Hematopoietic multipotent progenitor cell (in vitro differentiated cells): ENCODE measurements around the gene BRPF1. TPM values are rescaled to one million over a fixed set of nuclear protein-coding genes. Genes with fewer than 3 reads are reported as not detected.
A peak's percentile ranks its signal among the peaks of the same experiment; 100 is the strongest.

Experiments used
- DNase-seq, 3 donors: peaks; one replicate each; pipeline ENCODE4 v3.0.0-alpha.2; 2011 to 2015; ENCODE audit warnings: low read depth in 2 of 3, low spot score in 2 of 3
- total RNA-seq: library from RNA; depleted of rRNA; stranded (reverse); fragments of >200 nt; gene quantifications from one replicate; pipeline ENCODE4 v1.2.3, GENCODE V29; 2012

BRPF1 gene
- total RNA-seq, 1 donor: 62.2 TPM

DNA sequence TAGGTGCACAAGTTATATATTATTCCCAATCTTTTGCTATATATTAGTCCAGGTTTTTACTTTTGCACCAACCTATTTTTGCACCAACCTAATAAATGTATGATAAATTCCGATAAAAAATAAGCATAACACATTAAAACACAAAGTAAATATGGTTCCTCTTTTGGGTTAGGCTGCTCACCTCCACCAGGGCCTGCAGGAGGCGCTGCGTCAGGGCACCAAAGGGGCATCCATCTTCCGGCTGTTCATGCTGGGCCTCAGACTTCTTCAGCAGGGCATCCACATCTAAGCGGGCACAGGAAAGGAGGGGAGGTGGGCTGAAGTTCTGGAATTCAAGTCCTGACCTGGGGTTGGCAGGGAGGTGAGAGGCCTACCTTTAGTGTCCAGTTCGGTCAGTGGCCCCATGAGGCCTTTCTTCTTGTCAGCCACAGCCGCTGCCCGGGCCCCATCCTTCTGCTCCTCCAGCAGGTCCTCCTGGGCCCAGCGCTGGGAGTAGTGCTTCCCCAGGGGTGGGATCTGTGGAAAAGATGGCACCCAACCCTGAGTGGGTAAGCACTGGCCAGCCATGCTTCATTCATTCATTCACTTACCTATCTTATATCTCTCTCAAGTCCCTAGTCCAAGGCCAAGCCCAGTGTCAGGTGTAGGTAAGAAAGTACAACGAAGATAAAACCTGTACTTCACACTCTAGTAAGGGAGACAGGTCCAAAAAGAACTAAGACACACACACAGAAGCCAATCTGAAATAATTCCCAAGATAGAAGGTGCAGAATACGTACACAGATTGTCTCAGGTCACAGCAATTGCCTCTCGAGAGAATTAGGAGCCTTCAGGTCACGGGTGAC lies 55.5 kb downstream of the BRPF1 start:
- DNase-seq: peak in 1 of 3 donors; percentile 37

DNA sequence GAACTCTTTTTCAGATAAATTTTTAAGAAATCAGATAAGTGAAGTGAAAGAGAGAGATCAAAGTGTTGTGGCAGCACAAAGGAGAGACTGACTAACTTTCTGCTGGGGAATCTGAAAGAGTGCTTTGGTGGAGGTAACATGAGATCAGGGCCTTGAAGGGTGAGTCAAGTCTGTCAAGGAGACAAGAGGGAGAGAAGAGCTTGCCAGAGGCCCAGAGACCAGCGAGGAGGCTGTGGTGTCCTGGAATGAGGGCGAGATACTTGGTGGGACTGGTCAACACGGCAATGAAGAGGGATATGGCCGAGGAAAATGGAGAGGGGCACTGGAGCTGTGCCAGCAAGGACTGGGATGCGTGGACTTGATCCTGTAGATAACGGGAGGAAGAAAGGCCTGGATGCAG lies 56.2 kb downstream of the BRPF1 start:
- DNase-seq: no peak

DNA sequence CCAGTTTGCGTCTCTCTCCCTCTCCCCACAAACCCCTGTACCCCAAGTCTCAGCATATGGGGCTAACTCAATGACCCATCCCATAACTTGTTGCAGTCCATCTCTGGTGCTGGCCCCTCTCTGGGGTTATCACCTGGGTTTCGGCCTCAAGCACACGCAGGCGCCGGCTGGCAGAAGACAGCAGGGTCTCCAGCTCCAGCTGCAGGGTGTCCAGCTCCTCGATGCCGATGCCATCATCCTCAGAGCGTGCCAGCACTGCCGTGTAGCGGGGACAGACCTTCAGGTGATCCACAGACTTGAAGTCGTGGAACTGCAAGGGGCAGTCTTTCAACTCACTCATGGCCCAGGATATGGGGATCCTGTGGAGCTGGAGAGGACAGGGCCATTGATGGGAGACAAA lies 59.6 kb downstream of the BRPF1 start:
- DNase-seq: no peak

DNA sequence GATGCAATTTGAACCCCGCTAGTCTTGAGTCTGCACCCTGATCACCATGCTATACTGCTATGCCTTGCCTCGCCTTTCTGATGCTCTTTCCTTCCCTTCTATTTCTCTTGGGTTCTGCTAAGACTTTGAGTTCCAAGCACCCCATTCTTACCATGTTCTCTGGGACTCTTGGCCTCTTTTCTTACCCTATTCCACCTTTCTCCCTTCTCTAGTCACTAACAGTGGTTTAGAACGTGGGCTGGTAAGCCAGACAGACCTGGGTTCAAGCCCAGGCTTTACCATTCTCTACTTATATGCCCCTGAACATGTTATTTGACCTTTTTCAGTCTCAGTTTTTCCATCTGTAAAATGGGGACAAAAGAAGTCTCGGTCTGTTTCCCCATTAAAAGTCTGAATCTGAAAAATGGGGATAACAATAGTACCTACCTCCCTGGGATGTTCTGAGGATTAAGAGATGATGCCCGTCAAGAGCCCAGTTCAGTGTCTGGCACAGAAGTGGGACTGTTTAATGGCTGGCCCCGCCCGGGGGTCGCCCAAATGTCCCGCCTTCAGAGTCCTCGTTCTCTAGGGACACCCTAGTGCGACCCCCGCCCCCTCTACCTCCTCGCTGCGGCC lies 60.4 kb downstream of the BRPF1 start:
- DNase-seq: no peak

DNA sequence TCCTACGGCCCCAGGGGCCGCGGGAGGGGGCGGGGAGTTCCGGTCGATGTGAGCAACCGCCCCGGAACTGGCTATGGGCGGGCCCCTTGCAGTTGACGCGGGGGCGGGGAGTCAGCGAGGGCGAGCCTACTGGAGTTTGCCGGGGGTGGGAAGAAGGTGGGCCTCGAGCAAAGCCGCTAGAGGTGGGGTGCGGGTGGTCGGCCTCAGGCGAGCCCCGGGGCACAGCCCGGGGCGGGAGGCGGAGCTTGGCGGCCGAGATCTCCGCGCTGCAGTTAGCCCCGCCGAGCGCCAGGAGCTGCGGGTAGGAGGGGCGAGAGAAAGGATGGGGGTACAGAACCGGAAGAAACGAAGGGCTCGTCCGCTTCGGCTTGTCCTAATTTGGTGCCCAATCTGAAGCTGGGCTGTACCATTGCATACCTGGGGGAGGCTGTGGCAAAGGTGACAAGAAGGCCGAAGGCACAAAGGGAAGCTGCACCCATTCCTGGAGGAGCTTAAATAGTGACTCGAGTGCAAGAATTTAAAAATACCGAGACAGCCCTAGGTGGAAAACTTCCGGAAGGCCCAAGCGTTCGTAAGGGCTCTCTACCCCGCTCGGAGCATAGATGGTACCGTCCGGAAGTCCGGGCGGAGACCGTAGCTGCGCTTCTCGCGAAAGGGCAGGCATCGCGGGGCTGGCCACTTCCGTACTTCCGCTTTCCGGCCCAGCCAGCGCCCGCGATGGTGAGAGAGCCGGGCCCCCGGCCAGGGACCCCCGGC lies 61.0 kb downstream of the BRPF1 start, which contains the start of the genes ARPC4 and TADA3:
Gene ARPC4 (plus strand): TSS at position 678 of the 756 bp plus-strand sequence. CDS start 40 bp downstream, at position 718.
Gene TADA3 (minus strand): TSS at position 69 of the 756 bp plus-strand sequence. CDS start 1,007 bp downstream, outside the sequence.
- DNase-seq: peak; percentile 93 to 98 (median 97)

DNA sequence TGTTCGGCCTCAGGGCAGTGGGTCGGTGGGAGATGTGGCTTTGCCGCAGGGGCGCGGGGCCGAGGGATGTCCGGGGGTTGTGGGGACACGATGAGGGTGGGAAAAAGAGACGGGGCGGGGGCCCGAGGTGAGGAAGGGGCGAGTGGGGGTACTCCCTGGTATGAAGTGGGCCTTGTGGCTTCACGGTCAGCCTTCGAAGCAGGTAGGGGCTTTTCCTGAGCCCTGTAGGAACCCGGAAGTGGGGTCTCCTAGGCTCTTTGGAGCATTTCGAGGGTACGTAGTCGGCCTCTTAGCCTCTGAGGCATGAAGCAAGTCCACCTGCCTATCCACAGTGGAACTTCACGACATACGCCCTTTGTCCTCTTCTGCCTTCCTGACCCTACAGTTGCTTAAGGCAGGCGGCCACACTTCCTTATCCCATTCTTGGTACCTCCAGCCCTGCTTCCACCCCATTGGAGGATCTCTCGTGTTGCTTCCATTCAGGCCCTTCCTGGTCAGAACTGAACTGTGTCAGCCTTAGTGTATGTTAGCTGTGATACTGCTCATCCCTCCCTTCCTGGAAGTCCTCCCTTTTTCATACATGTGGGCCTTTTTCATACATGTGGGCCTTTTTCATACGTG lies 61.7 kb downstream of the BRPF1 start:
- peak in 1 of 3 donors; percentile 35 for DNase-seq

DNA sequence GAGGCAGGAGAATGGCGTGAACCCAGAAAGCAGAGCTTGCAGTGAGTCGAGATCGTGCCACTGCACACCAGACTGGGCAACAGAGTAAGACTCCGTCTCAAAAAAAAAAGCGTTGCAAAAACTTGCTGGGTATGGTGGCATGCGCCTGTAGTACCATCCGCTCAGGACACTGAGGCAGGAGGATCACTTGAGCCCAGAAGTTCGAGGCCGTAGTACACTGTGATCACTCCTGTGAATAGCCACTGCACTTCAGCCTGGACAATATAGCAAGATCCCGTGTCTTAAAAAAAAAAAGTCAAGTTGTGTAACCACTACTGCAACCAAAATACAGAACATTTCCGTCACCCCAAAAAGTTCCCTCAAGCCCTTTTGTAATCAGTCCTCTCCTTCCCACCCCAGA lies 62.9 kb downstream of the BRPF1 start:
- DNase-seq: no peak

DNA sequence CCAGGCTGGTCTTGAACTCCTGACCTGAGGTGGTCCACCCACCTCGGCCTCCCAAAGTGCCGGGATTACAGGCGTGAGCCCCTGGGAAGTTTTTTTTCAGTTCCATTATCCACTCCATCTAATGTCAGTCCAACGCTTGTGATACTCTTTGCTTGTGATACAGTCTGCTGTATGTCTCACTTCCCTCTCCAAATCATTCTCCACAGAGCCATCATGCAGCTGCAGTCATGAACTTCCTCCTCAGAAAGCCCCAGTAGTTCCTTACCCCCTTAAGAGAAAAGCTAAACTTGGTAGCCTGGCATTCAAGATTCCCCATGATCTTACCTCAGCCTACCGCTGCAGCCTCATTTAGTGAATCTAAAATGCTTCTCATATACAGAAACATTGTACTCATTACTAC lies 63.7 kb downstream of the BRPF1 start:
- DNase-seq: no peak

DNA sequence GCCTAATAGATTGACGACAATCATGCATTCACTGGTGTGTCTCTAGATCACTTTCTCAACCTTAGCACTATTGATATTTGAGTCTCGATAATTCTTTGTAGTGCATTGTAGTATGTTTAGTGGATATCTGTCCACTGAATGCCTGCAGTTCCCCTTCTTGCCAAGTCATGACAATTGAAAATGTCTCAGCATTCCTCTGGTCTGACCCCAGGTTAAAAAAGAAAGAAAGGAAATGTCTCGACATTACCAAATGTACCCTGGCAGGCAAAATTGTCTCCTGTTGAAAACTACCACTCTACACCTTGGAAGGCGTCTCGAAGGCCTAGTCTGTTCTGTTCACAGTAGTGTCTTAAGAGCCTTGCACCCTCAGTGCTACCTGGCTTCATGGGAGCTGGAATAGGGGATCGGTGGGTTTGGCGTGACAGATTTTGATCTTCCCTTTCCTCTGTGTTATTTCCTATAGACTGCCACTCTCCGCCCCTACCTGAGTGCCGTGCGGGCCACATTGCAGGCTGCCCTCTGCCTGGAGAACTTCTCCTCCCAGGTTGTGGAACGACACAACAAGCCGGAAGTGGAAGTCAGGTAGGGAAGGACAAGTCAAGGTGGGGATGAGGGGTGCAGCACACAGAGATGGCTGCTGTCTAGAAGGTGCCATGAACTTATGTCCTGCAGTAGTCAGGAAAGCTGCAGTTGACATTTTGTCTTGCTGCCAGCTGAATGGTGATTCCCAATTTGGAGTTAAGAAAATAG lies 65.8 kb downstream of the BRPF1 start:
- no peak for DNase-seq

Other genes starting within 250 kb of the BRPF1 start
- gene LHFPL4, start 177.9 kb upstream of the BRPF1 start, total RNA-seq: not detected
- gene MTMR14, start 82.2 kb upstream of the BRPF1 start, total RNA-seq: 64.1 TPM
- gene CPNE9, start 27.9 kb upstream of the BRPF1 start, total RNA-seq: 0.81 TPM
- gene OGG1, start 18.2 kb downstream of the BRPF1 start, total RNA-seq: 30.7 TPM
- gene CAMK1, start 38.2 kb downstream of the BRPF1 start, total RNA-seq: 1.1 TPM
- 41.5 TPM for gene TADA3, start 60.7 kb downstream of the BRPF1 start, total RNA-seq
- 184 TPM for gene ARPC4, start 61.3 kb downstream of the BRPF1 start, total RNA-seq
- 35.3 TPM for gene TTLL3, start 78.5 kb downstream of the BRPF1 start, total RNA-seq
- 42.8 TPM for gene RPUSD3, start 112.3 kb downstream of the BRPF1 start, total RNA-seq
- gene CIDEC, start 148.5 kb downstream of the BRPF1 start, total RNA-seq: under 0.01 TPM
- gene JAGN1, start 158.9 kb downstream of the BRPF1 start, total RNA-seq: 41.5 TPM
- gene IL17RE, start 171.1 kb downstream of the BRPF1 start, total RNA-seq: 1.9 TPM
- 31.2 TPM for gene IL17RC, start 185.4 kb downstream of the BRPF1 start, total RNA-seq
- 22.1 TPM for gene CRELD1, start 202.1 kb downstream of the BRPF1 start, total RNA-seq
- 8.1 TPM for gene PRRT3, start 220.7 kb downstream of the BRPF1 start, total RNA-seq